ENCODE data around the gene OR52E5. TPM values are rescaled to one million over a fixed set of nuclear protein-coding genes. Genes with fewer than 3 reads are reported as not detected.

The OR52E5 gene
- not detected for total RNA-seq

DNA sequence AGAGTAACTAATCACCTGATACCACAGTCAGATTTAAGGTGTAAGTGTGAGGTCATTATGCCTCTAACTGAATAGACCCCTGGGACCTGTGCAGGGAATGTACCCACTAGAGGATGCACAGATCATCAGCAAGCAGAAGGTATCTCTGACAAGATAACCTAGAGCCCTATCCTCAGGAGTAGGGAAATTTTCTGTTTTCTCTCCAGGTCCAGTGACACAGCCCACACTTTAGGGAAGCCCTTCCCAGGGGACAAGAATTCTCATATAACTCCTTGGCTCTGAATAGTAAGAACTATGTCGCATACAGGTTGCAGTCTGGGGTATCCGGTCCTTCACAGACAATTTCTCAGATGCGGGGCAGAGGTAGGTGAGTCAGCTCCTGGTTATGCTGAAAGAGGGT, at the start of gene OR52E5:
Gene OR52E5, plus strand, starts transcription at position 301 of the 400 bp plus-strand sequence. CDS start 7,569 bp downstream, outside the sequence.
- Histone ChIP-seq H3K27me3 (no peaks in the 10 kb centered on the region), H3K4me3 (no peak within 1 kb of the TSS), H3K9me3 (no peaks in the 10 kb centered on the region), H3K36me3 (no peaks in the 10 kb centered on the region), H3K27ac (no peak within 1 kb of the TSS), H3K4me1 (no peaks in the 10 kb centered on the region)
- no peak for DNase-seq (ENCODE audit: low spot score in 2 of 2)
- intact Hi-C loops (cut with DNase I; ENCODE audit: low total_unique reads): no loop called here
- TF ChIP-seq POLR2A (IDR thresholded peaks at IDR 0.05) (no peak), POLR2AphosphoS5 (IDR thresholded peaks at IDR 0.05) (no peak)
- TF ChIP-seq, protein P1, sequence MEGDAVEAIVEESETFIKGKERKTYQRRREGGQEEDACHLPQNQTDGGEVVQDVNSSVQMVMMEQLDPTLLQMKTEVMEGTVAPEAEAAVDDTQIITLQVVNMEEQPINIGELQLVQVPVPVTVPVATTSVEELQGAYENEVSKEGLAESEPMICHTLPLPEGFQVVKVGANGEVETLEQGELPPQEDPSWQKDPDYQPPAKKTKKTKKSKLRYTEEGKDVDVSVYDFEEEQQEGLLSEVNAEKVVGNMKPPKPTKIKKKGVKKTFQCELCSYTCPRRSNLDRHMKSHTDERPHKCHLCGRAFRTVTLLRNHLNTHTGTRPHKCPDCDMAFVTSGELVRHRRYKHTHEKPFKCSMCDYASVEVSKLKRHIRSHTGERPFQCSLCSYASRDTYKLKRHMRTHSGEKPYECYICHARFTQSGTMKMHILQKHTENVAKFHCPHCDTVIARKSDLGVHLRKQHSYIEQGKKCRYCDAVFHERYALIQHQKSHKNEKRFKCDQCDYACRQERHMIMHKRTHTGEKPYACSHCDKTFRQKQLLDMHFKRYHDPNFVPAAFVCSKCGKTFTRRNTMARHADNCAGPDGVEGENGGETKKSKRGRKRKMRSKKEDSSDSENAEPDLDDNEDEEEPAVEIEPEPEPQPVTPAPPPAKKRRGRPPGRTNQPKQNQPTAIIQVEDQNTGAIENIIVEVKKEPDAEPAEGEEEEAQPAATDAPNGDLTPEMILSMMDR (IDR thresholded peaks at IDR 0.05): no peak

- peaks cover 0 to 4% of the 10 kb centered on the region in 2 donors for H3K9me3 ChIP-seq
- intact Hi-C loops (cut with DNase I; ENCODE audit: low total_unique reads): no loop called here
- H3K27me3 ChIP-seq: no peaks in the 10 kb centered on the region
- no peaks in the 10 kb centered on the region for H3K36me3 ChIP-seq
- TF ChIP-seq POLR2A (IDR thresholded peaks at IDR 0.05) (no peak), POLR2AphosphoS5 (IDR thresholded peaks at IDR 0.05) (no peak)
- TF ChIP-seq, protein P1 (IDR thresholded peaks at IDR 0.05): no peak
- DNase-seq (ENCODE audit: low spot score in 2 of 2): no peak
- no peak overlapping the region for H3K27ac ChIP-seq
- no peak overlapping the region for H3K4me3 ChIP-seq
- no peaks in the 10 kb centered on the region for H3K4me1 ChIP-seq
Observed at GRCh38 chr11:5846701-5847100, 46.3 kb upstream of the OR52E5 start.

- intact Hi-C loops (cut with DNase I; ENCODE audit: low total_unique reads): no loop called here
- Histone ChIP-seq H3K36me3 (no peaks in the 10 kb centered on the region), H3K4me3 (no peak overlapping the region), H3K27ac (no peak overlapping the region), H3K27me3 (no peaks in the 10 kb centered on the region), H3K9me3 (peaks cover 0 to 6% of the 10 kb centered on the region in 2 donors), H3K4me1 (no peaks in the 10 kb centered on the region)
- TF ChIP-seq POLR2AphosphoS5 (IDR thresholded peaks at IDR 0.05) (no peak), POLR2A (IDR thresholded peaks at IDR 0.05) (no peak)
- TF ChIP-seq, protein P1 (IDR thresholded peaks at IDR 0.05): no peak
- DNase-seq (ENCODE audit: low spot score in 2 of 2): no peak
Observed at GRCh38 chr11:5847711-5848110, 45.3 kb upstream of the OR52E5 start.

DNA sequence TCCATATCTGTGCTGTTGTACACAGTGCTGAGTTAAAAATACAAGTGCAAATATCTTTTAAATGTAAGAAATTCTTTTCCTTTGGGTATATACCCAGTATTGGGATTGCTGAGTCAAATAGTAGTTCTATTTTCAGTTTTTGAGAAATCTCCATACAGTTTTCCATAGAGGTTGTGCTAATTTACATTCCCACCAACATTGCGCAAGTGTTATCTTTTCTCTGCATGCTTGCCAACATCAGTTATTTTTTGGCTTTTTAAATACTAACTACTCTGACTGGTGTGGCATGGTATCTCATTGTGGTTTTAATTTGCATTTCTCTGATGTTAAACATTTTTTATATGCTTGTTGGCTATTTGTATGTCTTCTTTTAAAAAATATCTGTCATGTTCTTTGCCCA, 42.0 kb upstream of the OR52E5 start:
- intact Hi-C loops (cut with DNase I; ENCODE audit: low total_unique reads): no loop called here
- no peaks in the 10 kb centered on the region for H3K27me3 ChIP-seq
- no peak overlapping the region for H3K4me3 ChIP-seq
- no peaks in the 10 kb centered on the region for H3K4me1 ChIP-seq
- H3K36me3 ChIP-seq: no peaks in the 10 kb centered on the region
- H3K9me3 ChIP-seq: peaks cover 0 to 6% of the 10 kb centered on the region in 2 donors
- H3K27ac ChIP-seq: no peak overlapping the region
- TF ChIP-seq POLR2AphosphoS5 (IDR thresholded peaks at IDR 0.05) (no peak), POLR2A (IDR thresholded peaks at IDR 0.05) (no peak)
- TF ChIP-seq, protein P1 (IDR thresholded peaks at IDR 0.05): no peak
- DNase-seq (ENCODE audit: low spot score in 2 of 2): no peak

DNA sequence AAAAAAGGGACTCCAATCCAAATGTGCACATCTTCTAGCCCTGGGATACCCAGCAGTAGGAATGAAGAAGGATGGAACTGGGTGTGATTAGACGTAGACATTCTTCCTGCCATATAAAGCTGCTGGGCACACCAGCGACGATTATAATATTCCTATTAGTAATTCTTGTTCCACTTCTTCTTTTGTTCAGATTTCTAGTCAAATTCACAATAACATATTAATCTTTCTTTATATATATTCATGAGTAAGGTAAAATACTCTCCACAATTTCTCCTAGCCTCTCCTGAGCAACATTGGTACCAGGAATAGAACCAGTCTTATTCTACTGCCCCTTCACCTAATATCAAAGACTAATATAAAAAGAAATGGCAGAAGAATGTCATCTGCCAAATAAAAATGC, 35.4 kb upstream of the OR52E5 start, which contains the start of gene OR52E8:
Gene OR52E8, minus strand, starts transcription at position 101 of the 400 bp plus-strand sequence. Its CDS starts 0 bp downstream, at position 101.
- no peak for TF ChIP-seq POLR2AphosphoS5 (IDR thresholded peaks at IDR 0.05)
- no peak for DNase-seq (ENCODE audit: low spot score in 2 of 2)
- no peaks in the 10 kb centered on the region for H3K36me3 ChIP-seq
- H3K4me1 ChIP-seq: no peaks in the 10 kb centered on the region
- H3K27ac ChIP-seq: no peak within 1 kb of the TSS
- no peak within 1 kb of the TSS for H3K4me3 ChIP-seq
- intact Hi-C loops (cut with DNase I; ENCODE audit: low total_unique reads): no loop called here
- no peaks in the 10 kb centered on the region for H3K9me3 ChIP-seq
- H3K27me3 ChIP-seq: no peaks in the 10 kb centered on the region

- intact Hi-C loops (cut with DNase I; ENCODE audit: low total_unique reads): no loop called here
- no peaks in the 10 kb centered on the region for H3K27me3 ChIP-seq
- H3K4me1 ChIP-seq: no peaks in the 10 kb centered on the region
- H3K27ac ChIP-seq: no peak overlapping the region
- H3K9me3 ChIP-seq: no peaks in the 10 kb centered on the region
- no peak overlapping the region for H3K4me3 ChIP-seq
- TF ChIP-seq POLR2A (IDR thresholded peaks at IDR 0.05): no peak
- no peak for TF ChIP-seq POLR2AphosphoS5 (IDR thresholded peaks at IDR 0.05)
- TF ChIP-seq, protein P1 (IDR thresholded peaks at IDR 0.05): no peak
- H3K36me3 ChIP-seq: no peaks in the 10 kb centered on the region
- DNase-seq (ENCODE audit: low spot score in 2 of 2): no peak
Observed at GRCh38 chr11:5865826-5866225, 27.2 kb upstream of the OR52E5 start.

Measured in breast epithelium (tissue), 4 donors.